NCI-H510A (cell line): ENCODE results near the gene TRRAP.
A peak's percentile ranks its signal among the peaks of the same experiment; 100 is the strongest.
"Not testable (repeated sequence)": the region's sequence is repeated elsewhere in the genome, so short reads cannot be mapped to it uniquely, and the experiment has no call there.

ENCODE experiments used
- DNase-seq: peaks from one replicate; lab custom pipeline; 2025; lab: John Stamatoyannopoulos, UW

The TRRAP gene

DNA sequence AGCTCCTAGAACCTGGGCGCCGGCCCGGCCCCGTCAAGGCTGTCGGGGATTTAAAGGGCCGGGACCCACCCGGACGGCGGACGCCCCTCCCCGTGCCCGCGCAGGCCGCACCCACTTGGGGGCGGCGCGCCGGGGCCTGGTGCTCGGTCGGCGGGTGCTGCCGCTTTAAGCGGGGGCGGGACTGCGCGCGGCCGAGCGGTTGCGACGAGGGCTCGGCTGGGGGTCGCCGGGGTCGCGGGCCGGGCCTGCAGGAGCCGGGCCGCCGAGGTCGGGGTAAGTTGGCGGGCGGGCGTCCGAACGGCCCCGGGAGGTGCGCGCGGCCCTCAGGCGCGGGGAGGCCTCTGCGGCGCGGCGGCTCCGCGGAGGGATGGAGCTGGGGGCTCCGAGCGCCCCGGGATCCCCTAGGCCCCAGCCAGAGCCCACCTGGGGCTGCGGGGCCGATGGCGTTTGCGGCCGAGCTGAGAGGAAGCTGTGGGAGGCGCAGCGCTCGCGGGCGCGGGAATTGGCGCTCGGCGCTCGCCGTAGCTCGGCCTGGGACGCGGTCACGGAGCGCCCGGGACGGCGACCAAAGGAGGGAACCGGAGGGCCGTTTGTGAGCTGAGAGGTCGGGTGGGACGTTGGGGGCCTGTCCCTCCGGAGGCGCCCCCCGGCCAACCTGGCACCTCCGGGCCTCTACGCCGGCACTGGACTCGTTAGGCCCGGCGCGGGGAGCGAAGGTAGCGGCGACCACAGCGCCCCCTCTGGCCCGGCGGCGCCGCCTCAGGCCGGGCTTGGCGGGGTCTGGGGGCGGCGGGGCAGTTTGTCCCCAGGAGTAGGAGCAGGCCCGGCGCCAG, at the start of gene TRRAP:
Gene TRRAP (plus strand): TSS at position 168 of the 833 bp plus-strand sequence. CDS start 2,619 bp downstream, outside the sequence.
- DNase-seq, result peak; percentile 43

GRCh38 chr7:98830972-98831548, 47.3 kb upstream of the TRRAP start:
- no peak for DNase-seq

GRCh38 chr7:98831641-98832221, 46.6 kb upstream of the TRRAP start:
- DNase-seq, result no peak

DNA sequence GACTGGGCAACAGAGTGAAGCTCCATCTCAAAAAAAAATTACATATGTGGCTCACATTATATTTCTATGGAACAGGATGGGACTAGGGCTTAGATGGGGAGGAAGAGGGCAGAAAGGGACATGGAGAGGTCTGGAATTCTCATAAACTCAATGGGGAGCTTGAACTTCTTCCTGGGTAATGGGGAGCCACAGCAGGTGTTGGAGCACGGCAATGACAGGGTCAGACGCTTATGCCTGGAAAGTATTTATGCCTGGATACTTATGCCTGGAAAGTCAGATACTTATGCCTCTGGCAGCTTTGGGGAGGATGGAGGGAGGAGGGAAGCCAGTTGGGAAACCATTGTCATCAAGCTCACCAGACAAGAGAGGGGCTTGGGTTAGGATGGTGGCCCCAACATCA, 45.3 kb upstream of the TRRAP start:
- no peak for DNase-seq

DNA sequence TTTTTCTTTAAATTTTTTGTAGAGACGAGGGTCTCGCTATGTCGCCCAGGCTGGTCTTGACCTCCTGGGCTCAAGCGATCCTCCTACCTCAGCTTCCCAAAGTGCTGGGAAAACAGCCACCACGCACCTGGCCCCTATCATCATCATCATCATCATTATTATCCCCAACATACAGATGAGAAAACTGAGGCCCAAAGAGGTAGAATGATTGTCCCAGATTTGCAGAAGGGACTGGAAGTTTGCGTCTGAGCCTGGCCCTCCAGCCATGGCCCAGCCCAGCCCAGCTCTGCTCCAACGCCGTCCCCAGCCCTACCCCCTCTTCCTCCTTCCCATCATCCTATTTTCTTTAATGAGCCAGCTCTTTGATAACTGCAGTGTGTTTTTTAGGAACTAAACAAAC, 43.4 kb upstream of the TRRAP start:
- no peak for DNase-seq

DNA sequence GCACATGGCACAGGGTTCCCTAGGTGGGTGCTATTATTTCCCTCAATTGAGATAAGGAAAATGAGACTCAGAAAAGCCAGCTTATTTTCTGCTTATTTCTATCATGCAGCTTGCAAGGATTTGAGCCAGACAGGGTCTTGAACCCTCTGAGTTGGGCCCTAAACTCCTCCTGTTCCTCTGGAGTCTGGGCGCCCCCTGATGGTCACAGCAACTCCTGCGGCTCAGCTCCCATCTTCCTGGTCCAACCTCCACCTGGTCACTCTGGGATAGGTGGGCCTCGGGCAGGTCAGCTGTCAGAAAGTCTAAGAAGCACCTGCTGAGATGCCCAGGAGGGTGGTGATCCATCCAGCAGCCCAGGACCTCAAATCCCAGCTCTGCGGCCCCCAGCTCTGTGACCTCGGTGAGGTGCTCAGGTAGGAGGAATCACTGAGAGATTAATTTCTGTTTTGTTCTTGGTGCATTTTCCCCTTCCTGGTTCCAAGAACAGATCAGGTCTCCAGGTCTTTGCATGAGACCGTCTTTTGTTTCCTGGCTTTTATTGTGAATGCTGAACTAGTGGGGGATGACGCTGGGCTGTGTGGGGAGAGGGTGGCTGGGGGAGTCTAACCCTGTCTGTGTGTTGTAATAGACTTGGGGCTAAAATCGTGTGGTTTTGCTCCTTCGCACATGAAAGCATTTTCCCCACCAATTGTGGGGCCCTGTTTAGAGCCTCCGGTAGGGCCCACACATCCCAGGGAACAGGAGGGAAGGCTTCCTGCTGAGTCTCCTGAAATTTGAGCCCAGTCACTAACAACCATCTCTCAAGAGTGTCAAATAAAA, 41.3 kb upstream of the TRRAP start:
- peak; percentile 34 for DNase-seq

DNA sequence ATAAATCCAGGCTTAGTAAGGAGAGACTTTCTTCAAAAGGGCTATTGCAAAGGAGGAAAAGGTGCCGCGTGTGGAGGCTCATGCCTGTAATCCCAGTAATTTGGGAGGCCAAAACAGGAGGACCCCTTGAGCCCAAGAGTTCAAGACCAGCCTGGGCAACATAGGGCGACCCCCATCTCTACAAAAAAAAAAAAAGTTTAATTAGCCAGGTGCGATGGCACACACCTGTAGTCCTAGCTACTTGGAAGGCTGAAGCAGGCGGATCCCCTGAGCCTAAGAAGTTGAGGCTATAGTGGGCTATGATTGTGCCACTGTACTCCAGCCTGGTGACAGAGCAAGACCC, 40.7 kb upstream of the TRRAP start:
- DNase-seq, result no peak

DNA sequence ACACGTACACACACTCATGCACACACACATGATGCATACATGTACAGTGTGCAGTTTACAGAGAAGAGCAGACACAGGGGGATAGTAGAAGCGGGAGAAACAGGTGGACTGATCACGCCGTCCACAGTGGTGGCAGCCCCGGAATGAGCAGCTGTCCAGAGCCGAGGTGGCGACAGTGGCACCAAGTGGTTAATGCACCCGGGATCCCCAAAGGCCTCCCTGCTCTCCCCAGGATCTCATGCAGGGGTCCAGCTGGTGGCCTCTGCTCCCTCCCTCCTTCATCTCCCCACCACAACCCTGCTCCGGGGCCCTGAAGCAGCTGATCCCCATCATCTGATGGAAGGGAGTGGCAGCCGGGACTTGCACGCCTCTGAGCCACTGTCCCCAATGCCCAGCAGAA, 38.2 kb upstream of the TRRAP start:
- no peak for DNase-seq

- DNase-seq, result no peak
Observed at GRCh38 chr7:98840722-98841121, 37.6 kb upstream of the TRRAP start.

GRCh38 chr7:98841179-98841997, 36.9 kb upstream of the TRRAP start:
- DNase-seq, result no peak

DNA sequence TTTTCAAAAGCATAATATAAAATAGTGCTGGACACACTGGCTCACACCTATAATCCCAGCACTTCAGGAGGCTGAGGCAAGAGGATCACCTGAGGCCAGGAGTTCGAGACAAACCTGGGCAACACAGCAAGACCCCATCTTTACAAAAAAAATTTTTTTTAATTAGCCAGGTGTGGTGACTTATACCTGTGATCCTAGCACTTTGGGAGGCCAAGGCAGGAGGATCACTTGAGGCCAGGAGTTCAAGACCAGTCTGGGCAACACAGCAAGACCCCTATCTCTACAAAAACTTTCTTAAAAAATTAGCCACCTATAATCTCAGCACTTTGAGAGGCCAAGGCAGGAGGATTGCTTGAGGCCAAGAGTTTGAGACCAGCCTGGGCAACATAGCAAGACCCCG, 35.8 kb upstream of the TRRAP start:
- DNase-seq, result not testable (repeated sequence)

GRCh38 chr7:98848918-98849317, 29.4 kb upstream of the TRRAP start:
- no peak for DNase-seq

- no peak for DNase-seq
Observed at GRCh38 chr7:98852826-98853225, 25.5 kb upstream of the TRRAP start.

- no peak for DNase-seq
Observed at GRCh38 chr7:98855610-98856422, 22.5 kb upstream of the TRRAP start.

DNA sequence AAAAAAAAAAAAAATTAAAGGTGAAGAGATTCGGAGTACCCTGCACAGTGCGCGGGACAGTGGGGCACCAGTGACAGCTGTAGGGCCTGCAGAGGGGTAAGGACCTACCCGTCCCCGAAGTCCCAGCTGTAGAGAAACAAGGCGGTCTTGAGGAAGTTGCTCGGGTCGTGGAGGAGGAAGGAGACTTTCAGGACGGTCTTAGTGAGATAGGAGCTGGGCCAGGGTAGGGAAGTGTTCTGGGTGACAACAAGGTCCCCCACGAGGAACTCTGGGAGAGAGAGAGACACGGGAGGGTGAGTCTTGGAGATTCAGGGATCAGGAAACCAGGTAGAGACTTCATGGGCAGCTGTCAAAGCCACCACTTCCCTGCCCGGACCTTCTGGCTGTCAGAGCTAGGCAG, 18.3 kb upstream of the TRRAP start:
- DNase-seq, result no peak

GRCh38 chr7:98862203-98862602, 16.1 kb upstream of the TRRAP start:
- no peak for DNase-seq

- no peak for DNase-seq
Observed at GRCh38 chr7:98862716-98863420, 15.5 kb upstream of the TRRAP start.

- no peak for DNase-seq
Observed at GRCh38 chr7:98863601-98864000, 14.7 kb upstream of the TRRAP start.

DNA sequence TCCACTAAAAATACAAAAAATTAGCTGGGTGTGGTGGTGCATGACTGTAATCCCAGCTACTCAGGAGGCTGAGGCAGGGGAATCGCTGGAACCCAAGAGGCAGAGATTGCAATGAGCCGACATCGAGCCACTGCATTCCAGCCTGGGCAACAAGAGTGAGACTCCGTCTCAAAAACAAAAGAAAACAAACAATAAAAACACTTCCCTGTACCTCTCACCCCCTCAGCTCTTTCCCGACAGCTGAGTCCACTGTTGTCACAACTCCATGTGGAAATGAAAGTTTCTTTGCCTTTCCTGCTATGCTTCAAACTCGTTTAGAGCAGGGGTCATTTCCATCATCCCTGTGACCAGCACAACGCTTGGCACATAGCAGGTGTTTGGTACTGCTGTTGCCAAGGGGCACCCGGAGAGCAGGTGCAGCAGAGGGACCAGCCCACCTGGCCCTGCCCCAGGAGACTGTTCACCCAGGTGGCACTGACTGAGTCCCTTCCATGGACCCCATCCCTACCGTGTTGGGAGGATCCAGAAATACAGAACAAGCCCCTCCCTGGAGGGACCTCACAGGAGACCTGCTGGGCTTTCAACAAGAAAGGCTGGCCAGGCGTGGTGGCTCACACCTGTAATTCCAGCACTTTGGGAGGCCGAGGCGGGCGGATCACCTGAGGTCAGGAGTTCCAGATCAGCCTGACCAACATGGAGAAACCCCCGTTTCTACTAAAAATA, 13.4 kb upstream of the TRRAP start:
- DNase-seq, result no peak

DNA sequence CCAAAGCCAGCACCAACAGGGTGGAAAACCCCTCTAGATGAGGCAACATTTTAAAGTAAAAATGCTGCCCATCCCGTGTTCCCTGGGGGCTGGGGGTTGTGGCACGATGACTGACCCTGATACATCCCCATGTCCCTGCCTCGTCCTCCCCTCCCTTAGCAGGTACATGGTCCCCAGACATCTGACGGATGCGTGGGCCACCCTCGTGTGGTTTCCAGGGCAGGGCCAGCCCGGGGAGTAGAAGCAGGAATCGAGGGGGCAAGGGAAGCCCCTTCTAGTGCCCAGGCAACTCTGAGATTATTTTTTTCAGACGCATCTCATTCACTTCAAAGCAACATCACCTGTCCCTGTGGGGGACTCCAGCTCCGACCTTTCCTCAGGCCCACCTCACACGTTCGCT, 12.0 kb upstream of the TRRAP start:
- DNase-seq, result no peak
